Peyer's patch (tissue), 4 donors: ENCODE measurements around the gene NTNG1. TPM values are rescaled to one million over a fixed set of nuclear protein-coding genes. Genes with fewer than 3 reads are reported as not detected.

ENCODE experiments used
- DNase-seq, 3 donors: peaks; one replicate each; pipeline ENCODE4 v3.0.0-alpha.2; 2017 to 2019
- H3K27ac ChIP-seq, 4 donors: fragments of 200-600 bp; sonication (generic); one replicate each; pipeline ENCODE4 v1.5.1; 2016 to 2019
- H3K27me3 ChIP-seq, 2 donors: fragments of 200-600 bp; sonication (generic); one replicate each; pipeline ENCODE4 v1.5.1; 2019
- H3K36me3 ChIP-seq, 3 donors: fragments of 200-600 bp; sonication (generic); one replicate each; pipeline ENCODE4 v1.5.1; 2016 to 2019
- H3K4me1 ChIP-seq, 4 donors: fragments of 200-600 bp; sonication (generic); one replicate each; pipeline ENCODE4 v1.5.1; 2016 to 2019
- H3K4me3 ChIP-seq, 4 donors: fragments of 200-600 bp; sonication (generic); 1 replicate in 3 of 4; 2 replicates in 1 of 4; pipeline ENCODE4 v1.5.1; 2016 to 2019; ENCODE audit warnings: mild to moderate bottlenecking in 1 of 4
- H3K9me3 ChIP-seq, 4 donors: fragments of 200-600 bp; sonication (generic); one replicate each; pipeline ENCODE4 v1.5.1; 2016 to 2019; ENCODE audit warnings: mild to moderate bottlenecking in 1 of 4
- POLR2A ChIP-seq, 2 donors: fragments of 450-650 bp; IDR thresholded peaks; one replicate each; pipeline ENCODE4 v1.5.1; 2017; ENCODE audit warnings: antibody characterized with exemption in 2 of 2, mild to moderate bottlenecking in 2 of 2, moderate library complexity in 2 of 2
- total RNA-seq, 4 donors: library from RNA; depleted of rRNA; stranded (reverse); fragments of >200 nt; gene quantifications; one replicate each; pipeline ENCODE4 v1.1.0, GENCODE V29; 2016
- TF ChIP-seq, protein P1 (sequence below), 6 experiments: fragments of 450-650 bp in 4 of 6; fragments of 200-600 bp in 2 of 6; sonication (generic) in 1 of 6; IDR thresholded peaks; one replicate each; pipeline ENCODE4 v1.5.1; 2017 to 2019; ENCODE audit warnings: antibody characterized with exemption in 6 of 6, mild to moderate bottlenecking in 3 of 6, moderate library complexity in 1 of 6

NTNG1 gene
- total RNA-seq, 4 donors from 2014 or later = 17.3 TPM; not detected in 3

DNA sequence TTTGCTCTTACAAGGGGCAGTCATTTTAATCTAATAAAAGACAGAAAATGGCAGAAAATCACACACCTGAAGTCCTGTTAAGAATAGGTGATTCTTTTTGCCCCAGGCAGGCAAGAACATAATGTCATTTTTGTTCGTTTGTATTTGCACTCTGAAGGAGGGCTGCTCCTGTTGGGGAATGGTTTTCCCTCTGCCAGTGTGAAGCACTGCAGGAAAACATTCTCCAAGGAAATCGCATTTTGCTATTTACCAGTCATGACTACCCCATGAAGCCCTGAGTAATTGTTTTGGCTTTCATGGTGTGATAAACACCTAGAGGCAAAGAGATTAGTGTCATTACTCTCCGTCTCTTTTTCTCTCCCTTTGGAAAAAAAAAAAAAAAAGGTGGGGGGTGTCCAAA lies 345.5 kb downstream of the NTNG1 start:
- no peak overlapping the region for H3K27ac ChIP-seq
- no peaks in the 10 kb centered on the region for H3K4me1 ChIP-seq
- H3K27me3 ChIP-seq = no peaks in the 10 kb centered on the region
- no peak overlapping the region for H3K4me3 ChIP-seq
- H3K36me3 ChIP-seq = no peaks in the 10 kb centered on the region
- DNase-seq = no peak
- no peak for TF ChIP-seq POLR2A (IDR thresholded peaks at IDR 0.05)
- TF ChIP-seq, protein P1, sequence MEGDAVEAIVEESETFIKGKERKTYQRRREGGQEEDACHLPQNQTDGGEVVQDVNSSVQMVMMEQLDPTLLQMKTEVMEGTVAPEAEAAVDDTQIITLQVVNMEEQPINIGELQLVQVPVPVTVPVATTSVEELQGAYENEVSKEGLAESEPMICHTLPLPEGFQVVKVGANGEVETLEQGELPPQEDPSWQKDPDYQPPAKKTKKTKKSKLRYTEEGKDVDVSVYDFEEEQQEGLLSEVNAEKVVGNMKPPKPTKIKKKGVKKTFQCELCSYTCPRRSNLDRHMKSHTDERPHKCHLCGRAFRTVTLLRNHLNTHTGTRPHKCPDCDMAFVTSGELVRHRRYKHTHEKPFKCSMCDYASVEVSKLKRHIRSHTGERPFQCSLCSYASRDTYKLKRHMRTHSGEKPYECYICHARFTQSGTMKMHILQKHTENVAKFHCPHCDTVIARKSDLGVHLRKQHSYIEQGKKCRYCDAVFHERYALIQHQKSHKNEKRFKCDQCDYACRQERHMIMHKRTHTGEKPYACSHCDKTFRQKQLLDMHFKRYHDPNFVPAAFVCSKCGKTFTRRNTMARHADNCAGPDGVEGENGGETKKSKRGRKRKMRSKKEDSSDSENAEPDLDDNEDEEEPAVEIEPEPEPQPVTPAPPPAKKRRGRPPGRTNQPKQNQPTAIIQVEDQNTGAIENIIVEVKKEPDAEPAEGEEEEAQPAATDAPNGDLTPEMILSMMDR (IDR thresholded peaks at IDR 0.05) = no peak
- no peaks in the 10 kb centered on the region for H3K9me3 ChIP-seq

DNA sequence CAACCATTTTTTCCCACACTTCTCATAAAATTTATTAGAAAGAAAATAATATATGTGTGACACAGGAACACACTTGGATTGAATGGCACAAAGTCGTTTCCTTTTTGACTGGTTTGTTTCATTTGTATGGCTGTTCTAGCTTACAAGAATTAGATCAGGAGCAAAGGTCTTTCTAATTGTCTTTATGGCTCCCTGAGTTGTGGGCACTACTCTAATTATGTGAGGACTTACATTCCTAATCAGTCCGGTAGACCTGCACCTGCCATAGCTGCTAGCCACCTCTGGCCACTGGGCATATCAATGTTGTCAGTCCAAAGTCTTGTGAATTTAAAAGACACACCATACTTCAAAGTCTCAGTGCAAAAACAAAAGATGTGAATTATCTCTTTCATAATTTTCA lies 346.7 kb downstream of the NTNG1 start:
- no peak for DNase-seq
- no peak for TF ChIP-seq POLR2A (IDR thresholded peaks at IDR 0.05)
- TF ChIP-seq, protein P1 (IDR thresholded peaks at IDR 0.05) = peak in 1 of 6 experiments; percentile 2
- Histone ChIP-seq H3K36me3 (no peaks in the 10 kb centered on the region), H3K27ac (no peak overlapping the region), H3K4me1 (no peaks in the 10 kb centered on the region), H3K9me3 (no peaks in the 10 kb centered on the region), H3K4me3 (no peak overlapping the region), H3K27me3 (no peaks in the 10 kb centered on the region)

DNA sequence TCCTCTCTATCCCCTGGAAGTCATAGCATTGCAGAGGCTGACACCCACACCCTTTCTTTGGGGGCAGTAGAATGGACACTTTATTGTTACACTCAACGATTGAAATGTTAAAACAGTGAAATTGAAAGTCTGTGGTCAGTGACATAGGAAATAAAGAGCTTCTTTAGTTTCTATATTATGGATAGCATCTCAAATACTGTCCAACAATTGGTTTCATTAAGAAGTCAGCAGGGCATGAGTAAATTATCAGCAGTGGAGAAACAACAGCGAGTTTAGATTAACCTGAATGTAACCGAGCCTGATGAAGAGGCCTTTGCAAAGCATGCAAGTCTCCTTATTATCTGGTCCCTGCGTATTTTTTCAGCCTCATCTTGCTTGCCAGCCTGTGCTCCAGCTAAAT lies 350.7 kb downstream of the NTNG1 start:
- H3K9me3 ChIP-seq = no peaks in the 10 kb centered on the region
- H3K36me3 ChIP-seq = no peaks in the 10 kb centered on the region
- no peak overlapping the region for H3K27ac ChIP-seq
- H3K27me3 ChIP-seq = no peaks in the 10 kb centered on the region
- no peak overlapping the region for H3K4me3 ChIP-seq
- TF ChIP-seq, protein P1 (IDR thresholded peaks at IDR 0.05) = no peak
- no peak for TF ChIP-seq POLR2A (IDR thresholded peaks at IDR 0.05)
- DNase-seq = no peak
- no peaks in the 10 kb centered on the region for H3K4me1 ChIP-seq

DNA sequence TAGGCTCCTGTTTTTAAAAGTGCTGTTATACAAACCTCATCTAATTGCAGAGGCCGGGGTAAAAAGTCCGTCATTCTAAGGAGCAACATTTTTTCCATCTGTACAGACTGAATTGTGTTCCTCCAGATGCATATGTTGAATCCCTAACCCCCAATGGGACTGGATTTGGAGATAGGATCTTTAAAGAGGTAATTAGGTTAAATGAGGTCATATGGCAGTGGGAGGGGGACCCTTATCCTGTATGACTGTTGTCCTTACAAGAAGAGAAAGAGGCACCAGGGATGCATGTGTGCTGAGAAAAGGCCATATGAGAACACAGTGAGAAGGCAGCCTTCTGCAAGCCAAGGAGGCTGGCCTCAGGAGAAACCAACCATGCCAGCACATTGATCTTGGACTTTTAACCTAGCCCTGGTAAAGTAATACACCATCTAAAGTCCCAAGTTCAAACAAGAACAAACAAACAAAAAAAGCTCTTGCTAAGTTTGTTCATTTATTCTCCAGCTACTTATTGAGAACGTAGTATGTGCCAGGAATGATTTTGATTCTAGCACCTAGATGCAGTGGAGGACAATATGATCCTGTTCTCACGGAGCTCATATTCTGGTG lies 352.4 kb downstream of the NTNG1 start:
- DNase-seq = no peak
- Histone ChIP-seq H3K4me1 (no peaks in the 10 kb centered on the region), H3K9me3 (no peaks in the 10 kb centered on the region), H3K27ac (no peak overlapping the region), H3K27me3 (no peaks in the 10 kb centered on the region), H3K4me3 (no peak overlapping the region), H3K36me3 (no peaks in the 10 kb centered on the region)
- TF ChIP-seq, protein P1 (IDR thresholded peaks at IDR 0.05) = no peak
- TF ChIP-seq POLR2A (IDR thresholded peaks at IDR 0.05) = no peak

DNA sequence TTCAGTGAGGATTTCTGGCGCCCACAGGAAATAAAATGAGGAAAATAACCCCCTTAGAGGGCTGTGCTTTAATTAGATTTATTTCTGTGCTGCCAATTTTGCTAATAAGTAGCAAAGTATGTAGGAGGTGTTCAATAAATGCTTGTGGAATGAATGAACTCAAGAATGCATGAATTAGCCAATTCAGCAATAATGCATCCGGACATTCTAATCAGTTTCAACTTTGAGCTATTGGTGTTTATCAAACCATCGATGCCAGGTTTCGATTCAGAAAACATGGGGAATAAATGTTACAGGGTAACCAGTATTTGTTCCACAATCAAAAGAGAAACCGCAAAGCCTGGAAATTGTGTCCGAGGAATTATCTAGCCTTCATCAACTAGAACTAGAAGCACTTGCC lies 353.2 kb downstream of the NTNG1 start:
- Histone ChIP-seq H3K36me3 (no peaks in the 10 kb centered on the region), H3K4me1 (no peaks in the 10 kb centered on the region), H3K27me3 (no peaks in the 10 kb centered on the region), H3K9me3 (no peaks in the 10 kb centered on the region), H3K27ac (no peak overlapping the region), H3K4me3 (no peak overlapping the region)
- TF ChIP-seq POLR2A (IDR thresholded peaks at IDR 0.05) = no peak
- TF ChIP-seq, protein P1 (IDR thresholded peaks at IDR 0.05) = no peak
- no peak for DNase-seq

DNA sequence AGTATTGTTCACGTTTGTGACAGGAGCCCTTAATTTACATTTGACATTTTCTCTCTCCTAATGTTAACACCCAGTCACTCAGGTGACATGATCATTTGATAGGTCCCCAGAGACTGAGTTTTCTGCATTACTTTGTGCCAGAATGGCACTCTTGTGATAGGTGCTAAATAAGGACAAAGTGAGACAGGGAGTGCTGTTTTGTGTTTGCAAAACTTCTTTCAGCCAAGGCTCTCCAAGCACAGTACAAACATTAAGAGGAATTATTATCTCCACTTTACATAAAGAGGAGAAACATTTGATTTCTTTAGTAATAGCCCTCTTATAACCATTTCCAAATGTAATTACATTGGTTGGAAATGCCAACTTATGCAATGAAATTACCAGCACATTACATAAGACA lies 355.2 kb downstream of the NTNG1 start:
- Histone ChIP-seq H3K27me3 (no peaks in the 10 kb centered on the region), H3K4me3 (no peak overlapping the region), H3K27ac (no peak overlapping the region), H3K36me3 (no peaks in the 10 kb centered on the region), H3K4me1 (no peaks in the 10 kb centered on the region), H3K9me3 (no peaks in the 10 kb centered on the region)
- TF ChIP-seq POLR2A (IDR thresholded peaks at IDR 0.05) = no peak
- TF ChIP-seq, protein P1 (IDR thresholded peaks at IDR 0.05) = no peak
- DNase-seq = no peak
